Endothelial cell (in vitro differentiated cells): ENCODE data around the gene RBP3. TPM values are rescaled to one million over a fixed set of nuclear protein-coding genes. Genes with fewer than 3 reads are reported as not detected.

Source experiments
- DNase-seq: peaks from one replicate; pipeline ENCODE4 v3.0.0; 2021; ENCODE audit warnings: low spot score
- H3K27ac Mint-ChIP-seq: one replicate; pipeline ENCODE4 v1.8.0; 2021; ENCODE audit warnings: mixed read lengths, inconsistent platforms; ENCODE audit not compliant: unreplicated experiment
- H3K27me3 Mint-ChIP-seq: one replicate; pipeline ENCODE4 v1.8.0; 2021; ENCODE audit warnings: mild to moderate bottlenecking, moderate library complexity, mixed read lengths, inconsistent platforms; ENCODE audit not compliant: unreplicated experiment
- H3K36me3 Mint-ChIP-seq: one replicate; pipeline ENCODE4 v1.8.0; 2021; ENCODE audit warnings: mild to moderate bottlenecking, low read depth, mixed read lengths, inconsistent platforms; ENCODE audit not compliant: unreplicated experiment
- H3K4me1 Mint-ChIP-seq: one replicate; pipeline ENCODE4 v1.8.0; 2021; ENCODE audit warnings: mild to moderate bottlenecking, mixed read lengths, inconsistent platforms; ENCODE audit not compliant: unreplicated experiment
- H3K4me3 Mint-ChIP-seq: one replicate; pipeline ENCODE4 v1.8.0; 2021; ENCODE audit warnings: mild to moderate bottlenecking, mixed read lengths, inconsistent platforms; ENCODE audit not compliant: unreplicated experiment
- H3K9me3 Mint-ChIP-seq: one replicate; pipeline ENCODE4 v1.8.0; 2021; ENCODE audit warnings: mixed read lengths, inconsistent platforms; ENCODE audit not compliant: unreplicated experiment
- CTCF ChIP-seq: fragments of 200-600 bp; sonication (generic); IDR thresholded peaks from one replicate; pipeline ENCODE4 v1.5.0; 2021; ENCODE audit warnings: antibody characterized with exemption; ENCODE audit not compliant: unreplicated experiment
- total RNA-seq: library from RNA; stranded (reverse); fragmentation: NEBNext Ultra II Directional; extraction: Animal tissue kit (Norgen Biotek cat#: 25700); gene quantifications from one replicate; pipeline ENCODE4 v1.2.1, GENCODE V29; 2021; ENCODE audit not compliant: unreplicated experiment

Gene RBP3
- total RNA-seq, 1 donor from 2014 or later = not detected

GRCh38 chr10:47331491-47331890 lies 16.7 kb upstream of the RBP3 start:
- H3K27ac Mint-ChIP-seq = no peak overlapping the region
- H3K9me3 Mint-ChIP-seq = no peaks in the 10 kb centered on the region
- H3K4me3 Mint-ChIP-seq = no peak overlapping the region
- TF ChIP-seq CTCF = no peak
- no peak for DNase-seq
- H3K36me3 Mint-ChIP-seq = no peaks in the 10 kb centered on the region
- no peaks in the 10 kb centered on the region for H3K4me1 Mint-ChIP-seq
- H3K27me3 Mint-ChIP-seq = no peaks in the 10 kb centered on the region

GRCh38 chr10:47331954-47332353 lies 16.2 kb upstream of the RBP3 start:
- Mint-ChIP-seq H3K4me3 (no peak overlapping the region), H3K27ac (no peak overlapping the region), H3K36me3 (no peaks in the 10 kb centered on the region), H3K27me3 (no peaks in the 10 kb centered on the region), H3K9me3 (no peaks in the 10 kb centered on the region), H3K4me1 (peaks cover 1% of the 10 kb centered on the region)
- DNase-seq = no peak
- TF ChIP-seq CTCF = no peak

- H3K36me3 Mint-ChIP-seq = no peaks in the 10 kb centered on the region
- no peaks in the 10 kb centered on the region for H3K9me3 Mint-ChIP-seq
- H3K4me1 Mint-ChIP-seq = peaks cover 5% of the 10 kb centered on the region
- H3K27me3 Mint-ChIP-seq = no peaks in the 10 kb centered on the region
- no peak for TF ChIP-seq CTCF
- no peak overlapping the region for H3K4me3 Mint-ChIP-seq
- no peak for DNase-seq
- no peak overlapping the region for H3K27ac Mint-ChIP-seq
Observed at GRCh38 chr10:47332371-47332770, 15.8 kb upstream of the RBP3 start.

GRCh38 chr10:47332946-47333345 lies 15.2 kb upstream of the RBP3 start:
- H3K27me3 Mint-ChIP-seq = no peaks in the 10 kb centered on the region
- H3K27ac Mint-ChIP-seq = no peak overlapping the region
- no peak for TF ChIP-seq CTCF
- H3K36me3 Mint-ChIP-seq = no peaks in the 10 kb centered on the region
- H3K9me3 Mint-ChIP-seq = no peaks in the 10 kb centered on the region
- H3K4me1 Mint-ChIP-seq = peaks cover 6% of the 10 kb centered on the region
- no peak for DNase-seq
- no peak overlapping the region for H3K4me3 Mint-ChIP-seq

- no peak for TF ChIP-seq CTCF
- Mint-ChIP-seq H3K9me3 (no peaks in the 10 kb centered on the region), H3K4me3 (no peak overlapping the region), H3K36me3 (no peaks in the 10 kb centered on the region), H3K27me3 (no peaks in the 10 kb centered on the region), H3K27ac (no peak overlapping the region), H3K4me1 (peaks cover 6% of the 10 kb centered on the region)
- no peak for DNase-seq
Observed at GRCh38 chr10:47333532-47333931, 14.6 kb upstream of the RBP3 start.
